ENCODE measurements around the gene PLP2. TPM values are rescaled to one million over a fixed set of nuclear protein-coding genes. Genes with fewer than 3 reads are reported as not detected.
A peak's percentile ranks its signal among the peaks of the same experiment; 100 is the strongest.

Gene PLP2
- total RNA-seq, 2 donors from 2014 or later = 157 to 227 TPM

DNA sequence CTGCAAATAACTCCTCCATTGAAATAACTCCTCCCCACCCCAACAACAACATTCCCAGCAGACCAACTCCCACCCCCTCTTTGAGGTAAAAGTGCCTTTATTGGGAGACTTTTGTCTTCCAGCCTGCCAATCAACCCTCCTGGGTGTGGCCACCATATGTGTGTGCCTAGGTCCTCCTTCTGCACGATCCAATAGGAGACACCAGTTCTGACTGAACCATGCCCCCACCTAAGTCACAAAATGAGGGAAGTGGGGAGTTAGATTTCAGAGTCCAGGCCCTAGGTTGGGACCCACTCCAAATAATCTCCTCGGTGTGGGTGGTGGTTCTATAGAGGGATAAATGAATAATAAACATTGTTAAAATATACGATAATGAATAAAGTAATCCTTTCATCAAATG, 3.0 kb downstream of the PLP2 start:
- no peak overlapping the region for H3K9ac ChIP-seq (ENCODE audit: low read depth in 2 of 2, low read length in 2 of 2)
- intact Hi-C loops (cut with DNase I) = no loop called here
- H3K4me3 ChIP-seq = no peak overlapping the region
- TF ChIP-seq, protein P1, sequence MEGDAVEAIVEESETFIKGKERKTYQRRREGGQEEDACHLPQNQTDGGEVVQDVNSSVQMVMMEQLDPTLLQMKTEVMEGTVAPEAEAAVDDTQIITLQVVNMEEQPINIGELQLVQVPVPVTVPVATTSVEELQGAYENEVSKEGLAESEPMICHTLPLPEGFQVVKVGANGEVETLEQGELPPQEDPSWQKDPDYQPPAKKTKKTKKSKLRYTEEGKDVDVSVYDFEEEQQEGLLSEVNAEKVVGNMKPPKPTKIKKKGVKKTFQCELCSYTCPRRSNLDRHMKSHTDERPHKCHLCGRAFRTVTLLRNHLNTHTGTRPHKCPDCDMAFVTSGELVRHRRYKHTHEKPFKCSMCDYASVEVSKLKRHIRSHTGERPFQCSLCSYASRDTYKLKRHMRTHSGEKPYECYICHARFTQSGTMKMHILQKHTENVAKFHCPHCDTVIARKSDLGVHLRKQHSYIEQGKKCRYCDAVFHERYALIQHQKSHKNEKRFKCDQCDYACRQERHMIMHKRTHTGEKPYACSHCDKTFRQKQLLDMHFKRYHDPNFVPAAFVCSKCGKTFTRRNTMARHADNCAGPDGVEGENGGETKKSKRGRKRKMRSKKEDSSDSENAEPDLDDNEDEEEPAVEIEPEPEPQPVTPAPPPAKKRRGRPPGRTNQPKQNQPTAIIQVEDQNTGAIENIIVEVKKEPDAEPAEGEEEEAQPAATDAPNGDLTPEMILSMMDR (IDR thresholded peaks at IDR 0.05) = no peak
- DNase-seq = no peak
- no peaks in the 10 kb centered on the region for H3K9me3 ChIP-seq
- H3K27ac ChIP-seq = no peak overlapping the region
- no peaks in the 10 kb centered on the region for H3K36me3 ChIP-seq
- no peaks in the 10 kb centered on the region for H3K4me1 ChIP-seq
- no peaks in the 10 kb centered on the region for H3K27me3 ChIP-seq

DNA sequence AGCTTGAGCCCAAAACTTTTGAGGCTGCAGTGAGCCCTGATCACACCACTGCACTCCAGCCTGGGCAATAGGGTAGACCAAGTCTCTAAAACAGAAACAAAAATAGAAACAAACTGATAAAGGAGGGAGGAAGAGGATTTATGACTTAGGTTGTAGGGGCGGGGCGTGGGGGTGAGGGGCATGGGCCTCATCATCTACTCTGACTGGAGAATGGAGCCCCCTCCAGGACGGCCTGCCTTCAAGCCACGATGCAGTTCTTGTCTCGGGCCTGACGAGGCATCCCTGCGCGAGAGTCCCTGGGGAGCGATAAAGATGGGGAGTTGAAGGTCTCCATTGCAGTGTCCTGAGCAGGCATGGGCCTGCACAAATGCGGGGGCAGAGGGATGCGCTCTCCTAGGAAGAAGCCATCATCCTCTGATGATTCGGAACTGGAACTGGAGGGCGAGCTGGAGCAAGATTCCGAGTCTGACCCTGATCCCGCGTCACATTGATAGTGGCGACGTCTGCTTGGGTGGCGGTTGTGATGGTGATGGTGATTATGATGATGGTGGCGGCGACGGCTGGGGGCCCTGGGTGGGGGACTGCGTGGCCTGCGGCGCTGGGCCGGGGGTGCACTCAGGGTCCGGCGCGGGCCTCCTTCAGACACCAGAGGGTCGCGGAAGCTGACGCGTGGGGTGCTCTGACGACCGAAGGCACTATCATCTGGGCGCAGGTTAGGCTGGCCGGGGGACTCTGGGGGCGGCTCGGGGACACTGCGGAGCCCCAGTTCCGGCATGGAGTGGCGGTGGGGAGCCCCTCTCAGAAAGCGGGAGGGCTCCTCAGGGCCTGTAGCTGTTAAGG, 4.0 kb downstream of the PLP2 start:
- no peak overlapping the region for H3K4me3 ChIP-seq
- no peaks in the 10 kb centered on the region for H3K9me3 ChIP-seq
- no peak overlapping the region for H3K9ac ChIP-seq (ENCODE audit: low read depth in 2 of 2, low read length in 2 of 2)
- TF ChIP-seq, protein P1 (IDR thresholded peaks at IDR 0.05) = no peak
- intact Hi-C loops (cut with DNase I) = no loop called here
- H3K27ac ChIP-seq = peak overlapping the region; percentile 56
- H3K4me1 ChIP-seq = no peaks in the 10 kb centered on the region
- no peak for DNase-seq
- no peaks in the 10 kb centered on the region for H3K27me3 ChIP-seq
- no peaks in the 10 kb centered on the region for H3K36me3 ChIP-seq

DNA sequence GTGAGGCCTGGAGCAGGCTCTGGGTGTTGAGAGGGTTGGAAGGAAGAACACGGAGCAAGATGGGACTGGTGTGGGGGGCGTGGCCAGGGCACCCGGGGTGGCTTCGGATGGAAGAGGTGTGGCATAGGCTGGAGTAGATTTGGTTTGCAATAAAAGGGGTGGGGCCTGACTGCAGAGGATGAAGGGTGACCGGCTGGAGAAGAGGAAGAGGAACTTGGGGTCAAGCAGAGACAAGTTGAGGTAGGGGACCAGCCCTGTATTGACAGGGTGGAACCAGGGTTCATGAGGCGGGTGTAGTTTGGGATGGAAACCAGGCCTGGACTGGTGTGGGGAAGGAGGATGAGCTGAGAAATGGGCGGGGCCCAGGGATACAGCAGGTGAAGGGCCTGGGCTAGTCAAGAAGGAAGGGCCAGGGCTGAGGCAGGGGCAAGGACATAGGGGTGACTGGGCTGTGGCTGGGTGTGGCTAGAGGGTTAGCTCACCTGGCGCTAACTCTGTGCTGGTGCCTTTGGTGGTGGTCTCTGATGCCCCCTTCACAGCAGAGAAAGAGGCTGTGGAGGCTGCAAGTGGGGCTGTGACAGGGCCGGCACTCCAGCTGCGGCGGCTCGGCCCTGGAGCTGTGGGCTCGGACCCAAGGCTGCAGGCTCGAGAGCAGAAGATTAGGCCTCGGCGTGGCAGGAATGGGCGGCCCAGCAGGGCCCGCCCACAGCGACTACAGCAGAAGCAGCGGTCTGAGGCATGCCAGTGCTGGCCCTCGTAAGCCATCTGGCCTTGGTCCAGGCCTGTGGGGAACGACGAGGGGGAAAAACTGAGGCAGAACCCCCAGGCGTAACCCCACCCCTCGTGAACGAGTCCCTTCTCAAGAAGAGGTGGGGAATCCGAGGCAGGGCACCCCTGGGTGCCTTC, 5.0 kb downstream of the PLP2 start:
- TF ChIP-seq, protein P1 (IDR thresholded peaks at IDR 0.05) = no peak
- no peak overlapping the region for H3K4me3 ChIP-seq
- intact Hi-C loops (cut with DNase I) = no loop called here
- H3K9me3 ChIP-seq = no peaks in the 10 kb centered on the region
- DNase-seq = peak; percentile 74
- H3K27me3 ChIP-seq = no peaks in the 10 kb centered on the region
- H3K27ac ChIP-seq = peak overlapping the region; percentile 56
- H3K36me3 ChIP-seq = no peaks in the 10 kb centered on the region
- H3K9ac ChIP-seq (ENCODE audit: low read depth in 2 of 2, low read length in 2 of 2) = peak overlapping the region; percentile 27 to 63
- H3K4me1 ChIP-seq = no peaks in the 10 kb centered on the region

DNA sequence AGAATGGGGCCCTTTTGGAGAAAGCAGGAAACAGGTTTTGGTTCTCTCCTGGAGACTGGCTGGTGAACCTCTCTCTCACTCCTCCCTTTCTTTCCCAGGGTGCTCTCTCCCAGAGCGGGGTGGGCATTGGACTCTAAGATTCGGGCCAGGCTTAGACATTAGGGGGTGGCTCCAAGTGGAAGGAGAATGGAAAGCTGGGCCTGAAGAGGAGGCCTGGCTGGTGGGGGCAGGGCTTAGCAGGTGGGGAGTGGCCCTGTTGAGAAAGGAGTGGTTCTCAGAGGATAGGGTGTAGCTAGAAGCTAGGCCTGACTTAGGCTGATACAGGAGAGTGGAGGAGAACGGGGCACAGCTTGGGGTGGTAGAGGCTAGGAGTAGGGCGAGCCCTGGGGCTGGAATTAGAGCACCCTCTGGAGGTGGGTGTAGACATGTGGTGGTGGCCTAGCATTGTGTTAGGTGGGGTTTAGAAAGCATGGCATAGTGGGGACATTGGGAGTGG, 5.7 kb downstream of the PLP2 start:
- Histone ChIP-seq H3K4me1 (no peaks in the 10 kb centered on the region), H3K27ac (peak overlapping the region; percentile 56), H3K36me3 (no peaks in the 10 kb centered on the region), H3K4me3 (no peak overlapping the region), H3K9me3 (no peaks in the 10 kb centered on the region), H3K9ac (ENCODE audit: low read depth in 2 of 2, low read length in 2 of 2) (peak overlapping the region; percentile 27 to 63), H3K27me3 (no peaks in the 10 kb centered on the region)
- TF ChIP-seq, protein P1 (IDR thresholded peaks at IDR 0.05) = no peak
- intact Hi-C loops (cut with DNase I) = no loop called here
- DNase-seq = peak; percentile 62

DNA sequence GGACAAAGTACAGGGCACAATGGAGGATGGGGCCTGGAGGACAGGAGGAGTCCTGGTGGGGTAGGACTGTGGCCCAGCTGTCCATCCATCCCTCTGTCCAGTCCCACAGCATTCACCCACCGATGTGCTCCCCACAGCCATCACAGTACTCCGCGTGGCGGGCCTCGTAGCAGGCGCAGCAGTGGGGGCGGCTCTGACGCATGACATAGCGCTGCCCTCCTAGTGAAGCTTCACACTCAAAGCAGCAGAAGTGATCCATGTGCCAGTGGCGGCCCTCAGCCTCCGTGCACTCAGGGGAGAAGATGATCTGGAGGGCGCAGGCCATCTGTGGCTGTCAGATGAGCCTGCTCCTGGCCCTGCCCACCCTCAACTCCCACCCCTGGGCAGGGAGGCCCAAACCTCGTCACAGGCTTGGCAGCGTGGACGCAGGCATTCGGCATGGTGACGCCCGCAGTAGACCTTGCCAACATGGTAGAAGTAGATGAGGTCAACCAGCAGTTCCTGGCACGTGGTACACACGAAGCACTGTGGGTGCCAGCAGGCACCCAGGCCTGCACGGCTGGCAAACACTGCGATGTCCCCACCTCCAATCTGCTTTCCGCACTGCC, 6.3 kb downstream of the PLP2 start:
- no peak overlapping the region for H3K9ac ChIP-seq (ENCODE audit: low read depth in 2 of 2, low read length in 2 of 2)
- H3K27me3 ChIP-seq = no peaks in the 10 kb centered on the region
- H3K4me1 ChIP-seq = no peaks in the 10 kb centered on the region
- H3K4me3 ChIP-seq = no peak overlapping the region
- no peaks in the 10 kb centered on the region for H3K9me3 ChIP-seq
- TF ChIP-seq, protein P1 (IDR thresholded peaks at IDR 0.05) = no peak
- DNase-seq = no peak
- no peak overlapping the region for H3K27ac ChIP-seq
- H3K36me3 ChIP-seq = no peaks in the 10 kb centered on the region
- intact Hi-C loops (cut with DNase I) = no loop called here
